OCI-LY7 (cell line): ENCODE measurements around the gene CACNA1B. TPM values are rescaled to one million over a fixed set of nuclear protein-coding genes. Genes with fewer than 3 reads are reported as not detected.

Experiments
- BruUV-seq: library from RNA; stranded (reverse); fragments of 400-500 nt; replicated peaks from 2 replicates; lab custom pipeline; 2021; lab: Mats Ljungman, UMichigan
- CTCF ChIA-PET: fragments of 300-600 bp; sonication (Branson Sonifier 250); formaldehyde crosslinking; loops from one replicate; lab custom pipeline; 2022; ENCODE audit warnings: antibody characterized with exemption; ENCODE audit not compliant: unreplicated experiment; lab: Charles Lee
- POLR2A ChIA-PET: fragments of 300-600 bp; sonication (Branson Sonifier 250); formaldehyde crosslinking; loops from one replicate; lab custom pipeline; 2022; ENCODE audit warnings: antibody characterized with exemption; lab: Charles Lee
- DNase-seq: peaks from one replicate; pipeline ENCODE4 v3.0.0-alpha.2; 2015; ENCODE audit warnings: low spot score
- H2AFZ ChIP-seq: fragments of 200-600 bp; sonication (generic), shearing (Covaris generic); 2 replicates; pipeline ENCODE4 v1.6.1; 2014; ENCODE audit warnings: mild to moderate bottlenecking, antibody characterized with exemption, low read length, moderate library complexity
- H3K27ac ChIP-seq: fragments of 200-600 bp; sonication (generic); 2 replicates; pipeline ENCODE4 v1.5.1; 2014; ENCODE audit warnings: mixed run types, low read depth, mild to moderate bottlenecking, moderate library complexity, low read length, inconsistent platforms; ENCODE audit not compliant: poor library complexity, severe bottlenecking
- H3K36me3 ChIP-seq: fragments of 200-600 bp; sonication (generic); 2 replicates; pipeline ENCODE4 v1.6.1; 2014; ENCODE audit warnings: mild to moderate bottlenecking, antibody characterized with exemption, low read length, moderate library complexity, mixed read lengths; ENCODE audit not compliant: insufficient read depth
- H3K4me1 ChIP-seq: fragments of 200-600 bp; sonication (generic); 2 replicates; pipeline ENCODE4 v1.5.1; 2014; ENCODE audit warnings: mild to moderate bottlenecking, low read length; ENCODE audit not compliant: insufficient read depth, poor library complexity, severe bottlenecking
- H3K4me2 ChIP-seq: fragments of 200-600 bp; sonication (generic); 2 replicates; pipeline ENCODE4 v1.6.1; 2014; ENCODE audit warnings: mild to moderate bottlenecking, low read length
- H3K4me3 ChIP-seq: fragments of 200-600 bp; sonication (generic); 2 replicates; pipeline ENCODE4 v1.5.1; 2014; ENCODE audit warnings: mild to moderate bottlenecking, low read depth, low read length; ENCODE audit not compliant: poor library complexity, severe bottlenecking
- H3K79me2 ChIP-seq: fragments of 200-600 bp; sonication (generic); 2 replicates; pipeline ENCODE4 v1.6.1; 2016; ENCODE audit warnings: low read depth, mild to moderate bottlenecking, low read length, moderate library complexity, mixed read lengths; ENCODE audit not compliant: insufficient read depth
- H3K9me2 ChIP-seq: fragments of 200-600 bp; sonication (generic); 2 replicates; pipeline ENCODE4 v1.6.1; 2016; ENCODE audit warnings: mild to moderate bottlenecking, low read length, mixed read lengths; ENCODE audit not compliant: insufficient read depth
- H3K9me3 ChIP-seq: fragments of 200-600 bp; sonication (generic); 2 replicates; pipeline ENCODE4 v1.6.1; 2014; ENCODE audit warnings: mild to moderate bottlenecking, mixed run types, low read length, mixed read lengths
- H4K20me1 ChIP-seq: fragments of 200-600 bp; sonication (generic); 2 replicates; pipeline ENCODE4 v1.6.1; 2014; ENCODE audit warnings: mild to moderate bottlenecking, antibody characterized with exemption, low read length, moderate library complexity, mixed read lengths; ENCODE audit not compliant: insufficient read depth
- CTCF ChIP-seq: fragments of 200-600 bp; sonication (generic); conservative IDR thresholded peaks from 2 replicates; pipeline ENCODE4 v1.5.1; 2014; ENCODE audit warnings: mild to moderate bottlenecking, antibody characterized with exemption, low read length, moderate library complexity, mixed read lengths
- EZH2phosphoT487 ChIP-seq: fragments of 200-600 bp; sonication (generic); IDR thresholded peaks from 2 replicates; pipeline ENCODE4 v1.6.1; 2018; ENCODE audit warnings: low read depth, borderline replicate concordance, mild to moderate bottlenecking, mixed run types, antibody characterized with exemption, low read length, moderate library complexity, mixed read lengths
- intact Hi-C: fragments of 100-400 bp; cut with micrococcal nuclease; formaldehyde crosslinking; loops from one replicate; pipeline ENCODE4 v1.10.0; 2022; ENCODE audit not compliant: unreplicated experiment
- total RNA-seq, 2 experiments: library from RNA; depleted of rRNA in 1 of 2; stranded (reverse); fragments of >200 nt in 1 of 2; shearing (Covaris generic) in 1 of 2; gene quantifications; 2 replicates each; pipeline ENCODE4 v1.2.3, GENCODE V29; 2014 to 2022

CACNA1B gene
- total RNA-seq, 2 experiments from 2014 or later: not detected

DNA sequence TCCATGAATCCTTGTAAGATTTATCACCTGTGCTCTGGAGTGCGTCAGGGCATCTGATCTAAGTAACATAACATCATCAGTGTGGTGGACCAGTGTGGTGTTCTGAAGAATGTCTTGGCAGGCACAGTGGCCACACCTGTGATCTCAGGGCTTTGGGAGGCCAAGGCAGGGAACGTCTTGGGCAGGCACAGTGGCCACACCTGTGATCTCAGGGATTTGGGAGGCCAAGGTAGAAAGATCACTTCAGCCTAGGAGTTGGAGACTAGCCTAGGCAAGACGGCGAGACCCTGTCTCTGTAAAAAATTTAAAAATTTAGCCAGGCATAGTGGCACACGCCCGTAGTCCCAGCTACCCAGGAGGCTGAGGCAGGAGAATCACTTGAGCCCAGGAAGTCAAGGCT lies 185.5 kb downstream of the CACNA1B start:
- no TSS peak for BruUV-seq
- DNase-seq: no peak
- POLR2A ChIA-PET: interaction anchor here (0.6 kb wide), 1 partner anchor 24 kb away, joined by 4 read pairs; no protein-coding TSS in a partner anchor
- H3K9me2 ChIP-seq: no peaks in the 10 kb centered on the region
- H3K36me3 ChIP-seq: no peaks in the 10 kb centered on the region
- no peak overlapping the region for H3K4me2 ChIP-seq
- H2AFZ ChIP-seq: no peak overlapping the region
- CTCF ChIA-PET: no interaction called here
- no peaks in the 10 kb centered on the region for H3K79me2 ChIP-seq
- no peak for TF ChIP-seq CTCF
- TF ChIP-seq EZH2phosphoT487: no peak
- H4K20me1 ChIP-seq: no peaks in the 10 kb centered on the region
- no peak overlapping the region for H3K4me3 ChIP-seq
- no peak overlapping the region for H3K27ac ChIP-seq
- H3K9me3 ChIP-seq: no peaks in the 10 kb centered on the region
- H3K4me1 ChIP-seq: no peaks in the 10 kb centered on the region
- intact Hi-C loops: no loop called here

DNA sequence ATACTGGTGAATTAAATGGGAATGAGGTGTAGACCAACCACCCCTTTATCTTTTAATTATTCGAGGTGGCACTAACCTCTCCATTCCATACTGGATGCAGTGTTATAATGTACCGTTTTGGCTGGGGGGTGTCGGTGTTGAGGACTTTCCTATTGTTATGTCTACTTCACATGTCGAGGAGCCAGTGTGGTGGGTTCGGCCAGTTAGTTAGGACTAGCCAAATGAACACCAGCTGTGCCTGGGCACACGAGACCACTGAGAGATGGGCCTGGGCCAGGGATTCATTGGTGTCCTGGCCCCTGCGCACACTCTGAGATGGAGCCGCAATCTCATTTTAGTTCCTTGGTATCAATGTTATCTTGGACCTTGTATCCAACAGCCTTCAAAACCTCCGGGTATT lies 186.2 kb downstream of the CACNA1B start:
- intact Hi-C loops: no loop called here

More for the DNA sequence above, 186.2 kb downstream of the CACNA1B start:
- Histone ChIP-seq H2AFZ (no peak overlapping the region), H4K20me1 (no peaks in the 10 kb centered on the region), H3K4me3 (no peak overlapping the region), H3K79me2 (no peaks in the 10 kb centered on the region), H3K9me2 (no peaks in the 10 kb centered on the region), H3K27ac (no peak overlapping the region), H3K4me1 (no peaks in the 10 kb centered on the region), H3K4me2 (no peak overlapping the region), H3K36me3 (no peaks in the 10 kb centered on the region), H3K9me3 (no peaks in the 10 kb centered on the region)
- no peak for DNase-seq
- BruUV-seq: no TSS peak
- ChIA-PET CTCF (no interaction called here), POLR2A (interaction anchor here (0.6 kb wide), 1 partner anchor 23 kb away, joined by 4 read pairs; no protein-coding TSS in a partner anchor)
- TF ChIP-seq EZH2phosphoT487: no peak
- TF ChIP-seq CTCF: no peak
